ENCODE measurements around the gene EPB41L1. TPM values are rescaled to one million over a fixed set of nuclear protein-coding genes. Genes with fewer than 3 reads are reported as not detected.

Gene EPB41L1
- total RNA-seq, 1 donor from 2014 or later: 11.9 TPM

GRCh38 chr20:36255445-36255844 is 100.9 kb downstream of the EPB41L1 start:
- no peak for DNase-seq (ENCODE audit: low read depth, low spot score)

GRCh38 chr20:36259177-36260061 is 104.9 kb downstream of the EPB41L1 start:
- DNase-seq (ENCODE audit: low read depth, low spot score): no peak

- DNase-seq (ENCODE audit: low read depth, low spot score): no peak
These were observed 105.8 kb downstream of the EPB41L1 start for GRCh38 chr20:36260316-36260715.

- no peak for DNase-seq (ENCODE audit: low read depth, low spot score)
These were observed 107.0 kb downstream of the EPB41L1 start for GRCh38 chr20:36261389-36262105.

- no peak for DNase-seq (ENCODE audit: low read depth, low spot score)
These were observed 107.9 kb downstream of the EPB41L1 start for GRCh38 chr20:36262440-36262839.

- no peak for DNase-seq (ENCODE audit: low read depth, low spot score)
These were observed 110.1 kb downstream of the EPB41L1 start for GRCh38 chr20:36264426-36265246.

- no peak for DNase-seq (ENCODE audit: low read depth, low spot score)
These were observed 111.6 kb downstream of the EPB41L1 start for GRCh38 chr20:36266189-36266588.

- no peak for DNase-seq (ENCODE audit: low read depth, low spot score)
These were observed 113.3 kb downstream of the EPB41L1 start for GRCh38 chr20:36267605-36268381.

GRCh38 chr20:36268440-36269342 is 114.2 kb downstream of the EPB41L1 start:
- no peak for DNase-seq (ENCODE audit: low read depth, low spot score)

- DNase-seq (ENCODE audit: low read depth, low spot score): no peak
These were observed 115.0 kb downstream of the EPB41L1 start for GRCh38 chr20:36269507-36269906.

GRCh38 chr20:36270744-36271638 is 116.5 kb downstream of the EPB41L1 start:
- no peak for DNase-seq (ENCODE audit: low read depth, low spot score)

- no peak for DNase-seq (ENCODE audit: low read depth, low spot score)
These were observed 117.4 kb downstream of the EPB41L1 start for GRCh38 chr20:36271639-36272546.

GRCh38 chr20:36272547-36273220 is 118.1 kb downstream of the EPB41L1 start:
- DNase-seq (ENCODE audit: low read depth, low spot score): no peak

GRCh38 chr20:36273414-36274180 is 119.1 kb downstream of the EPB41L1 start:
- peak; percentile 5 for DNase-seq (ENCODE audit: low read depth, low spot score)

- DNase-seq (ENCODE audit: low read depth, low spot score): no peak
These were observed 119.8 kb downstream of the EPB41L1 start for GRCh38 chr20:36274181-36274841.

- no peak for DNase-seq (ENCODE audit: low read depth, low spot score)
These were observed 120.5 kb downstream of the EPB41L1 start for GRCh38 chr20:36275011-36275410.

All from pulmonary artery endothelial cell (primary cell).